Measurements from ENCODE around the gene DAO.

The DAO gene

DNA sequence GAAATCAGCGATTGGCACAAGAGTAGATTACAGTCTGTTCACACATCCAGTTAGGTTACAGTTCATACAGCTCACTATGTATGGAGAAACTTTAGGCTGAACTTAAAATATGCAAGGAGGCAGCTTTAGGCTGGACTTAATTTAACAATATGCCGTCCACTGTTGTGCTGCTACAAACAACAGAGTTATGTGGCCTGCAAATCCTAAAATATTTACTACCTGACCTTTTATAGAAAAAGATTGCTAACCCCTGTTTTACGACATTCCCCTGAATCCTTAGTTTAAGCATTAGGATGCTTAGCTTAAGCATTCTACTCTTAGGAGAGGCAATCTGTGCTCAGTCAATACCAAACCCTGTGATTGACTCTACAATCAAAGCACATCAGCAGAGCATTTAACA, 50.9 kb downstream of the DAO start:
- POLR2A ChIA-PET = no interaction called here
- no peak for DNase-seq (ENCODE audit: extremely low spot score)
- TF ChIP-seq, protein P1, sequence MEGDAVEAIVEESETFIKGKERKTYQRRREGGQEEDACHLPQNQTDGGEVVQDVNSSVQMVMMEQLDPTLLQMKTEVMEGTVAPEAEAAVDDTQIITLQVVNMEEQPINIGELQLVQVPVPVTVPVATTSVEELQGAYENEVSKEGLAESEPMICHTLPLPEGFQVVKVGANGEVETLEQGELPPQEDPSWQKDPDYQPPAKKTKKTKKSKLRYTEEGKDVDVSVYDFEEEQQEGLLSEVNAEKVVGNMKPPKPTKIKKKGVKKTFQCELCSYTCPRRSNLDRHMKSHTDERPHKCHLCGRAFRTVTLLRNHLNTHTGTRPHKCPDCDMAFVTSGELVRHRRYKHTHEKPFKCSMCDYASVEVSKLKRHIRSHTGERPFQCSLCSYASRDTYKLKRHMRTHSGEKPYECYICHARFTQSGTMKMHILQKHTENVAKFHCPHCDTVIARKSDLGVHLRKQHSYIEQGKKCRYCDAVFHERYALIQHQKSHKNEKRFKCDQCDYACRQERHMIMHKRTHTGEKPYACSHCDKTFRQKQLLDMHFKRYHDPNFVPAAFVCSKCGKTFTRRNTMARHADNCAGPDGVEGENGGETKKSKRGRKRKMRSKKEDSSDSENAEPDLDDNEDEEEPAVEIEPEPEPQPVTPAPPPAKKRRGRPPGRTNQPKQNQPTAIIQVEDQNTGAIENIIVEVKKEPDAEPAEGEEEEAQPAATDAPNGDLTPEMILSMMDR (IDR thresholded peaks at IDR 0.05; ENCODE audit: control extremely low read depth, extremely low read depth, low read depth, missing control alignments) = no peak
- CTCF ChIA-PET = interaction anchor here (1.0 to 3.4 kb wide), 4 partner anchors 15 to 124 kb away, joined by 3 to 12 read pairs (median 3); no protein-coding TSS in a partner anchor

DNA sequence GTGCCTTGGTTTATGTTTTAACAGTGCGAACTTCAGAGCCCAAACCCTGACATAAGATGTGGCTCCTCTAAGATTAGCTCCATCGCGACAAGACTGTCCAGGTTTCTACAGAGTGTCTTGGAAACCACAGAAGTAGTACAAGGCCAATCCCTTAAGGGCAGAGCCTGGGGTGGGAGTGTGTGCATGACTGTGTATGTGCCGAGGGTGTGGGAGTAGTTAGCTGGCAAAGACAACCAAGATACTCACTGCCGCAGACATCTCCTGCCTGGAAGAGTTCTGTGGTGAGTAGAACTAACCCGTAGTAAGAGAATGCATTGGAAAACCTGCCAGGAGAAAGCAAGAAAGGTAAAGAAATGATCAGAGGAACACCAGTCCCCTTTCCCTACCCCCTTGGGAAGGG, 54.1 kb downstream of the DAO start:
- ChIA-PET POLR2A (no interaction called here), CTCF (interaction anchor here (3.4 kb wide), 1 partner anchor 17 kb away, joined by 12 read pairs; no protein-coding TSS in a partner anchor)

DNA sequence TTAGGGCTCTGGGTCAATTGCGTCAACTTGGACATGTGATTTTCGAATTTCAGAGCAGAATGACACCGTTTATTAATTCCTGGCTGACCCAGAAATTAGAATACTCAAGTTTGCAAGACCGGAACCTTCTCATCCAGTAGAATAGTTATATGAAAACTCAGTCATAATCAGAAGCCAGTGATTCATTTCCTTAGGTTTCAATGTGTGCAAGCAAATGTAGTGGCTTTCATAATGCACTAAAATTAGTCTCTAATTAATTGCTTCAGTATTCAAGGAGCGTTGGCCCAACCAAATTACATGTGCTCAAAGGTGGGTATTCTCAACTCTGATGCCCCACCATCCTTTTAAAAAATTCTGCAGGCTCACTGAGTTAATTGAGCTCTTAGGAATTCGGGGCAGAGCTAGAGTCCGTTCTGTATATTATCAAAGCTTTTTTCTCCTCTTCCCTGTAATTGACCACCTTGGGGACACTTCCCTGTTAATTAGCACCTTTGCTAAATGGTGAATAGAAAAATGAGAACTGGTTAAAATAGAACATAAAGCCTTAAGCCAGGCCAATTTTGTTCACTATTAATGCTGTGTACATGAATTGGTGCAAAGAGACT, 55.4 kb downstream of the DAO start:
- TF ChIP-seq, protein P1 (IDR thresholded peaks at IDR 0.05; ENCODE audit: control extremely low read depth, extremely low read depth, low read depth, missing control alignments) = no peak
- POLR2A ChIA-PET = no interaction called here
- CTCF ChIA-PET = interaction anchor here (1.0 to 1.3 kb wide), 2 partner anchors 22 to 51 kb away, joined by 3 read pairs; no protein-coding TSS in a partner anchor
- no peak for DNase-seq (ENCODE audit: extremely low spot score)

More for the DNA sequence above, 54.1 kb downstream of the DAO start:
- no peak for DNase-seq (ENCODE audit: extremely low spot score)
- TF ChIP-seq, protein P1 (IDR thresholded peaks at IDR 0.05; ENCODE audit: control extremely low read depth, extremely low read depth, low read depth, missing control alignments) = no peak

DNA sequence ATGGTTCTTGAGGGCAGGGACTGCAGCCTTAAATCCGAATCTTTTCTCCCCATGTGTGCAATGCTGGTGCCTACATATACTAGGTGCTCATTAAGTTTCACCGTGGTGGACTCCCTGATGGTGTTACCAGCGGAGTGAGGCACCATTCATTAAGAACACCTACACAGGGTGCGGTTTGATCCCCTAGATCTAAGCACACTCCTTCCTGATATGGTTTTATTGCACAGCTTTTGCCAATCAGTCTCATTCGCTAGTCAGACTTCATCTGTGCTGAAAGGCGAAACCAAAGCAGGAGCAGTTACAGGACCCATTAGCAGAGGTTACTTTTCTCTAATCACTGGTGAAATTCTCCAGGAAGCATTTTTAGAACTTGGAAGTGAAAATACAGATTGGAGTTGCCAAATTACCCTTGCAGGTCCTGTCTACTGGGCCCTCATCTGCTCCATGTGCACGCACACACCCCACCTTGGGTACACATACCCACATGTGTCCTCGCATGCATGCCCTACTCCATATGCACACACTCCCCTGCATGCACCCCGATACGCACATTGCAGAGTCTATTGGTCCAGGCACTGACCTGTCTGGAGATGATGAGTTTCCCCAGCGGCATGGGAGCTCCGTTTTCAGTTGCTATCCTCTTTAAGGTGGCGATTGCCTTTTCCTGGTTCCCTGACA, 58.5 kb downstream of the DAO start:
- ChIA-PET POLR2A (no interaction called here), CTCF (no interaction called here)
- TF ChIP-seq, protein P1 (IDR thresholded peaks at IDR 0.05; ENCODE audit: control extremely low read depth, extremely low read depth, low read depth, missing control alignments) = no peak
- DNase-seq (ENCODE audit: extremely low spot score) = no peak

DNA sequence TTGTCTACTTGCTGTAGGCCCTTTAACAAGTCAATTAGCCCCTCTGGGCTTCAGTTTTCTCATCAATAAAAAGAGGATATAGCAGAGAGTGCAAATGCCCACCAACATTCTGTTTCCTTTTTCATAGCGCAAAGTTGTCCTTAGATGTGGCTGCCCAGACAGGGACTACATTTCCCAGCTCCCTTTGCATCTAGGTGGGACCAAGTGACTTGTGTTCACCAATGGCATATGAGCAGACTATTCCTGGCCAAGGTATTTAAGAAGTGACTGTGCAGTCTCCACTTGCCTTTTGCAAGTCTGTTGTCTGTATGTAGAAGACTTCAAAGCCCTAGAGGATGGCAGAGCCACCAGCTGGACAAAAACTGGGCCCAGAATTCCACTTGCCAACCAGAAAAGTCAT, 59.7 kb downstream of the DAO start:
- no peak for DNase-seq (ENCODE audit: extremely low spot score)
- CTCF ChIA-PET = interaction anchor here (1.1 kb wide), 1 partner anchor 11 kb away, joined by 4 read pairs; no protein-coding TSS in a partner anchor
- POLR2A ChIA-PET = no interaction called here
- TF ChIP-seq, protein P1 (IDR thresholded peaks at IDR 0.05; ENCODE audit: control extremely low read depth, extremely low read depth, low read depth, missing control alignments) = no peak

DNA sequence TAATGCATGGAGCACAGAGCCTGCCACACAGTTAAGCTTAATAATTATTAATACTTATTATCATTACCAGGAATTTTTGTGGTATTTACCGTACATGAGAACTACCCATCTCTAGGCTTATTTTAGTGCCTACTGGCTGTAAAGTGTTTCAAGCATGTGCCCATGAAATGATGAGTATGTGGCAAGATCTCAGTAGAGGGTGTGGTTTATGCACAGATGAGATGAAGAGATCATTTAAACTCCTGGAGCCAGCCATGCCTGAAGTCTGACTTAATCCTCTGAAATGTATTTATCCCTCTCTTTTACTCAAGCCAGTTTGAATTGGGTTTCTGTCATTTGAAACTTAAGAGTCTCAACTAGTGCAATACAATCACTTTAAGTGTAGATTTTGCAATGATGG, 60.2 kb downstream of the DAO start:
- DNase-seq (ENCODE audit: extremely low spot score) = no peak
- TF ChIP-seq, protein P1 (IDR thresholded peaks at IDR 0.05; ENCODE audit: control extremely low read depth, extremely low read depth, low read depth, missing control alignments) = no peak
- CTCF ChIA-PET = interaction anchor here (1.1 kb wide), 1 partner anchor 11 kb away, joined by 4 read pairs; no protein-coding TSS in a partner anchor
- POLR2A ChIA-PET = no interaction called here
